ENCODE results near the gene MACROD2.

Gene MACROD2

DNA sequence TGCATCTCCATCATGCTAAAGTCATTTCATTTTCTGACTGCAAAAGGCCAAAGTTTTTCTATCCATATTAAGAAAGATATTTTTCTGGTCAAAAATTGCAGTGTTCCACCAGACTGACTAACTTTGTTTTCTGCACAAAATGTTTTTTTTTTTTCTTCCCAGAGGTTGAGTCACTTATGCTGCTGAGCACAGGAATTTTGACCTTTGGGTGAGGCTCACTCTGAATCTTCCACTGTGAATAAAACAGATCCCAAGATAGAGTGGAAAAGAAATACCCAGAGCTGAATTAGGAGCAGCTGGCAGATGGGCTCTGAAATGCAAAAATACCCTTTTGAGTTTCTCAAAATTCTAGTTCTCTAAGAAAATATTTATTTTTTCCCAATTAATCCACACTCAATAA is 1581.1 kb downstream of the MACROD2 start:
- no peak for DNase-seq

DNA sequence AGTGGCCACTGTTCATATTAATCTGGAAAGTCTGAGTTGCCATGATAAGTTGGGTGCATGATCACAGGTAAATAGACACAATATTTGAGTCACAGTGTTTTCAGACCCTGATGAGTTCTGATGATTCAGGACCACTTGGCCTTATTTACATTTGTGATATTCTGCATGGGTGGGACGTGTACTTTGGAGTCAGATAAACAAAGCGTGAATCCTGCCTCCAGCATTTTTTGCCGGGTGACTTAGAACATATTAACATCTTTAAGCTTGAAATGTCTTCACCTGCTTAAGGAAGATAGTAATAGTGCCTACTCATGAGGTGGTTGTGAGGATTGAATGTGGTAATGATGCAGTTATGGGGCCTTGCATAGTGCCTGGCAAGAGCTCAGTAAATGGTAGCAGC is 1582.8 kb downstream of the MACROD2 start:
- no peak for DNase-seq

DNA sequence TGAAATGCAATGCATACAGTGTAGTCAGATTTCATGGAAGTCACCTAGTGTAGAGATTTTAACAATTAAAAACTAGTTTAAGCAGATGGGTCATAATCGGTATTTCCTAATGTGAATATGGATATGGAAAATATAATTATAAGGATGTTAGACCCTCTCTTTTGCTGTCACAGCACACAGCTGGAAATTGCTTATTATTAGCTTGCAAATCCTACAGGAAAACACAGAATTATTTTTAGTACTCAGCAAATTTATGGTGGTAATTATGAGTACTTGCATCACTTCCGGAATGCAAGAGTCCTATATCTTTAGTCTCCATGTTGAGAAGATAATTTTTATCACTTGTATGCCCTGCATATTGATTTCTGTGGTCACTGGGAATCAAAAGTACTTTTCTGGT is 1584.4 kb downstream of the MACROD2 start:
- no peak for DNase-seq

DNA sequence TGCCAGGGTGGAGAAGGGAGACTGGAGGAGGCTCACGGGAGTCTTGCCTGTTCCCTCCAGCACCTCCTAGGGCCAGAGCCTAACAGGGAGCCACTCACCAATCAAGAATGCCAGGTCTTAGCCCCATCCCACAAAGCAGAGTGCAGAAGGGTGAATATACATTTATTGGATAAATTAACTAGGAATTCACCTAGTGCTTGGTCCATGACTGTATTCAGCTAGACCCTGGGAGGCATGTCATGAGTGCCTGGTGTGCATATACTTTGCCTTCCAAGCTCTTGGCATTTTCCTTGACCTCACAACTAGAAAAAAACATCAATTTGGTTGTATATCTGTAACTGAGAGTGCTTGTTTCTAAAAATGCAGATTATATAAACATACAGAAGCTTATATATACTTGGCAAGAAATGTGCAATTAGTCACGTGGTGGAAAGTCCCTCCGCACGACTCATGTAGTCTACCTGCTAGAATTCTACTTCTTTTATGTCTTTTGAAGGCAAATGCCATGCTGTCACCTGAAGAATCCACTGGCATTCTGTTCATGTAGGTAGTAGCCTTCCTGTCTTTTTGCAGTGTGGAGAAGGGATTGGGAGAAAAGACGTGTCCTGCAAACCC is 1586.9 kb downstream of the MACROD2 start:
- DNase-seq, result no peak

DNA sequence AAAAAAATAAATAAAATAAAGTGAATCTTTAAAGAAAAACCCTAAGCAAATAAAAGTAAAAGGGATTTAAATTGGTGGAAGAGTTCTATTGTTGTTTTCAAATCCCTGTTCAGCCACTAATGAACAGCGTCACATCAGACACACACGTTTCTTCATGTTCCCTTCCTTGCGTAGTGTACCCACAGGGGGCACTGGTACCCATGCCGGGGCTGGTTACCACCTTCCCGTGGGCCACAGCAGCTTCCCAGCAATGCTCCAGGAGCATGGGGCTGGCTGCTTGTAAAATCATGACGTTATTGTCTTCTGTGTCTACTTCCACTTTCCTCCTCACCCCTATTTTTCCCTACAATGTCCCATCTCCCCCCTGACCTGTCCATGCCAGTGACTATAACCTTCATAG is 1589.2 kb downstream of the MACROD2 start:
- no peak for DNase-seq

DNA sequence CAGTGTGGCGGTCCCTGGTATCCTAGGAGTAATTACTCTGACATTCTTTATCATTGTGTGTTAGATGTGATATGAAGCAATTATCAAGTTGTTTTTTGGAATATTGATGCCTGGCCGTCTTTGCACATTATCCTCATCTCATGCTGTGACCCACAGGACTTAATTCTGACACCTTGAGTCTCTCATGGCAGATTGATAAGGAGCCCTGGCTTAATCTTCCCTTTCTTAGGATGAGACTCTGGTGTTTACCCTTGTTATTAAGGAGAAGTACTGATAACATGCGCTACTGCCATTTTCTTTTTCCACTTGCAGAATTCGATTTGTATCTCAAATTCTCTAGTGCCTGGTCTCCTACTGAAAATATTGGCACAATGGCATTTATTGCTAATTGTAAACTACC is 1597.8 kb downstream of the MACROD2 start:
- DNase-seq, result no peak

DNA sequence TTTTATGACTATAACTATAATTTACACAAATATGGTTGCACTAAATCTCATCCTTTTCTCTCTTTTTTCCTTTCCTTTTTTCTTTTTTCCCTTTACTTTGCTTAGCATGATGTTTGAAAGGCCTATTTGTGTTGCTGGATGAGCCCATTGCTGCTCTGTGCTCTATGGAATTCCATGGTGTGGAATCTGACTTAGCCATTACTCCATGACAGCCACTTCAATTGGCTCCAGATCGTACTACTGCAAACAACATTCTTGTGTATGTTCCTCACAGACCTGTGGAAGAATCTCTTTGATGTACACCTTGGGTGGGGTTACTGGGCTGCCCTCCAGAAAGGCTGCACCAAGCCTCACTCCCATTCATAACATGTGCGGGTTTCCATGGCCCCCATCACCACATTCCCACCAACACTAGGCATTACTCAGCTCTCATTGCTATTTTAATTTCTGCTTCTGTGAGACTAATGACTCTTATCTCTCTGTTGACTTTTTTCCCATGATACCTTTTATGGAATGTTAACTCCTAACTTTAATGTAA is 1598.9 kb downstream of the MACROD2 start:
- DNase-seq, result no peak

DNA sequence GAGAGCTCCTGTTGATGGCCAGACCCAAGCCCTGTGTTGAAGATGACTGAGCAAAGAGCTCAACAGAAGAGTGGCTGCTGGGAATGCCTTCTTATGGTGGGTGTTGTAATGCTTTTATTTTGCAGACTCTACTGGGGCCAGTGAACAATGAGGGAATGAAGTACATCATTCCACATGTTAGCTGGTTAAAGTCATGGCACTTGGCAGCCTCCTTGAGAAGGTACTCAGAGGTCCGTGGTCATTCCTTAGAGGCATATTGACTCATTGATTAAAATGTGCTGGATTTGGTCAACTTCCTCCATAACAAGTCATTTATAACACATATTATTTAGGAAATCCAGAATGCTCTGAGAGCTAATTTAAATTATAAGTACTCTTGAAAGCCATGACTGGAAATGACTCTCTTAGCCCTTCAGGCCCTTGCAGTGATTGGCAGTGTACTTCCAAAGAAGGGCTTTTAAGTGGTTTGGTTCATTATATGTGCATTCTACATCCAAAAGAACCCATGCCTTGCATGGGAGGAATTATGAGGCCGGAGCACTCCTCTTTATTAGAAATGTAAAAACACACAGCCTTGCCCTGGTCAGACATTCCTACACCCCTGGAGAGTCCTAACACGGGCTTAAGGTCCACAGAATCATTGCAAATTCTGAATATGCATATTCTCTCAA is 1601.0 kb downstream of the MACROD2 start:
- no peak for DNase-seq

DNA sequence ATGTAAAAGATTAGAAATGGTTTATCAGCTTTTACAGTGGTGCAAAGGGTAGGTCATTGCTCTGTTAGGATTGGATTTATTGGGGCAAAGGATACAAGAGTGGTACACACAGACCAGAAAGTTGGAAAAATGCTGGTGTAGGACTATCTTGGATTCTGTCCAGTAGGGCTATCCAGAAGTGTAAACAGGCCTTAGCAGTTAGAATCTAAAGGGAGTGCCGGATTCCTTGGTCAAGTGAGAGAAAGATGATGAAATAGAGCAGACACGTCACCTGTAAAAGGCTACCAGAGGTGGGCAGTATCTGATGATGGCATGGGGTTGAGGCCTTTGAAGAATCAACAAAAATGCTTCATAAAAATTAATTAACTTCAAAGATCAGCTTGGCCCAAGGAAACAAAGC is 1602.0 kb downstream of the MACROD2 start:
- DNase-seq, result no peak

DNA sequence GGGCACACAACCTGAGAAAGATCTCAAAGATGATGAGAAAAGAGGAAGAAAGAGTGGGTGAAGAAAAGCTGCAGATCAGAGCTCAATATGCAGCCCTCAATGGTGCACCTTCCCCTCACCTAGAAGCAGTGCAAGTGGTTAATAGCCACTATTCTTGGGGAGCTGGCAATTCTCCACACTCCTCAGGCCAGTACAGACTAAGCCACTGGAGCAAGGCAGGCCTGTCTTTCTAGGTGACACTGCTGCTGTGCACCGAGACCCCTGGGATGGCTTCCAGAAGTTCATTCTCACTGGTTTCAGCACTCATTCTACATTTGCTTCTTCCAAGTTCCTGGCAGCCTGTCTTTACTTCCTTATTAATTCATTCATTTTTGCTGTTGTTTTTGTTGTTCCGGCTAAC is 1604.6 kb downstream of the MACROD2 start:
- DNase-seq, result no peak

DNA sequence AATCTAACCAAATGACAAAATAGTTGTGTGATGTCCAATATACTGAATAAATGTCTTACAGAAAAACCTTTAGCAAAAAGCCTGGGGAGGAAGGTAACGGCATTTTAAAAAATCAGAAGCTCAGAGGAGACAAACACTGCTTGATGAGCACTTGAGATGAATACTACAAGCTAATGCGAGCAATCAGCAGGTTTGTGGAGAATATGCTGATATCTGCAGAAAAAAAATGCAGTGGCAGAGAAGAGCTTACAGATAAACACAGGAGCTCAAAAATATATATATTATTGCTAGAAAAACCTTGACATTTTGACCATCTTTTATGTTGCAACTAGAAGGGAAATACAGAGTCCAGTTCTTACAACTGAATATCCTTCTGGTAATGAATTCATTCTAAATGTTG is 1605.2 kb downstream of the MACROD2 start:
- DNase-seq, result no peak

DNA sequence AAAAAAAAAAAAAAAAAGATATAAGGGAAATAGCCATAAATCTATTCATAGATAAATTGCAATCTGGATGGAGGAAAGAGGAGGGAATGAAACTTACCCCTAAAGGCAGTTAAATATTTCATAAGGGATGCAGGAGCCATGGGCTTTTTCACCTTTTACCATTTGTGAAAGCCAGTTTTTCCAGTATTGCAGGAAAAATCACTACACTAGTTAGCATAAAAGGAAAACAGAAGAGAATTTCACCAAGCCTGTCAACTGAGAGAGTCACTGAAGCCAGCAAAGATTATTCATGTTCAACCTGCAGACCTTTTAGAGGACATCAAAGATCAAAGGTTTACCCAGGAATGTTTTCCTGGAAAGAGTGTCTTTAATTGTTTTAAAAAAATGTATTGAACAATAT is 1608.2 kb downstream of the MACROD2 start:
- DNase-seq, result no peak

DNA sequence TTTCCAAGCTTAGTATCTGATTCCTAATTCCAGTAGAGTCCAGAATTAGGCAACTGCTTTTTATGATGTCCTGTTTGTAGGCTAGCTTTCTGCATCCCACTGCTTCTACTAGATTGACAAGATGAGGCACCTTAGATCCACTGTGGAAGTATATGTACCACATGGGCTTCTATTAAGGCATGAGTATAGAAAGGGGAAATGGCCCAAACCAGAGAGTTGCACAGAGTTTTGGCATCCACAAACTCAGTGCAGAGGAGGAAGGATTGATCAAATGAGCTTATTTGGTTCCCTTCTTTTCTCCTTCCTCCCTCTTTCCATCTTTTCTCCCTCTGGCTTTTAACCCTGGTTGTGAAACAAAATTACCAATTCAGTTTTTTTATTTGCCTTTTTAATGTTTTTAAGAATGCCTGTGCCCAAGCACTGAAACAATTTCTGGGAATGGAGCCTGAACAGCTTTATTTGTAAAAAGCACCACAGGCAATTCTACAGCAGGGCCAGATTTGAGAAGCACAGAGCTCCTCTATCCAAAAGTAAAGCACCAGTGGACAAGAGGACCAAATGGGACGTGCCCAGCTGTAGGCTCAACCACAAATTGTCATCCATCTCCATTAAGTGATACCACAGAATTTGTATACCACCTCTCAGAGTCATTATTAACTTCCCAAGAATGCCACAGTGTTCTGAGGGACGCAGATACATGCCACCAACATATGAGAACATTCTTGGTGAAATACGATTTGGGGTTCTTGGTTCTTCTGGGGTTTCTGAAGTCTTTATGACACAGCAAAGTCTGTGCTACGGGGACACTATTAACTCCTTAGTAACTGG is 1608.9 kb downstream of the MACROD2 start:
- DNase-seq, result no peak

DNA sequence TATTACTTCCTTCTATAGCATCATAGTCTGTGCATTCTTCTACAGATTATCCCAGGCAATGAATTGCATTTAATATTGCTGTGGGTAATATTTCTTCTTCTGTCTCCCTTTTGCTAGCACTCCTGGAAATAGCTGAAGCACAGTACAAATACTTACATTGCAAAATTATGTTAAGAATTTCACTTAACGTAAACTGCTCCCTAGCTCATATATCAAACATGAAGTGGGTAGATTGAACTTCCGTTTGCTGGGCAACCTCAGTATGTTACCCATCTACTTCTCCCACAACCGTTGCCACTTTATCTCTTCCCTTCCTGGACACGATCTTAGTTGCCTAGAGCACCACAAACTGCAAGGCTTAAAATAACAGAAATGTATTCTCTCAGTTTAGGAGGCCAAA is 1614.6 kb downstream of the MACROD2 start:
- no peak for DNase-seq

DNA sequence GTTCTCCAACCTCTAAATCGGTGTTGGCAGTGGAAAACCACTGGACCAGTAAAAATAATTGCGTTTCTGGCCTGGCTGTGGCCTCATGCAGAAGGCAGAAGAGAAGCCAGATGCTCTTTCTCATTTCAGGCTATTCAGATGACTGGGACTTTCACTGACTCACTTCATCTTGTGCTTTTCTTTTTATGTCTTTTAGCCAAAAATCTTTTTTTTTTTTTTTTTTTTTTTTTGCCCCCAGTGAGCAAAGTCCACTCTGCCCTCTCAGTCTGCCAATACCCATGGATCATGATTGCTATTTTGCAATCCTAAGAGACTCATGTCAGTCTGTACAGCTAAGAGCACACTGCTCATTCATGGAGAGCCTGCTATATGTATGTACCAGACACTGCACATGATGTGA is 1615.5 kb downstream of the MACROD2 start:
- no peak for DNase-seq

DNA sequence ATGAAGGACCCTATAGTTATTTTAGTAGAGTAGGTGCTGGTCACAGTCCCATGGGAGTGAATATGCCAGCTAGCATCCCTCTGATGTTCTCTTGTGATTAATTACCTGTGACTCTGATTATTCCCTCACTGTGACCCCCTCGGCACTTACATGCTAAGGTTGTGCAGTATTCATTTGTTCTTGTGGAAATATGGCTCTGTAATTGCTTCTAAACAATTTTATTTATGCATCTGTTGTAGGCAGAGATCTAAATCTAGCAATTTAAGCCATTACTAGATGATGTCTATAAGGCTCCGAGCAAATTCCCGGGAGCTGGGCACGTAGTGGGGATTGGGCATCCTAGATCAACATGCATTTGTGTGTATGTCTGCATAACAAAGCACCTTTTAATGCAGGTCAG is 1616.2 kb downstream of the MACROD2 start:
- DNase-seq, result no peak

DNA sequence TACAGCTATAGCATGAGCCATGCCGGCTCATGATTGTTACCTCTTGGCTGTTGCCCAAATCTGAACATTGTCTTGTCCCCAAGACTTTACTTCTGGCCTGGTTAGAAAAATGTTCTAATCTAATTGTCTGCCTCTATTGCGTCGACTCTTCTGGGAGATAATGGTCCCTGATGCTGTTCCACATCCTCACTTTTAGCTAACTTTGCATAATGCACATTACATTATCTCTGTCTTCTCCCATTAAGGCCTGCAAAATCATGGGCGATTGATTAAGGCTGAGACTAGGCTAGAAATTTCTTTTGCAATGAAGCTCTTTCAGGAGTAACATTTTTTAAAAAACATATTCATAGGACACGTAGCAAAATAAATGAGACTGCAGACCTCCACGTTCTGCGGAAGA is 1616.9 kb downstream of the MACROD2 start:
- no peak for DNase-seq

DNA sequence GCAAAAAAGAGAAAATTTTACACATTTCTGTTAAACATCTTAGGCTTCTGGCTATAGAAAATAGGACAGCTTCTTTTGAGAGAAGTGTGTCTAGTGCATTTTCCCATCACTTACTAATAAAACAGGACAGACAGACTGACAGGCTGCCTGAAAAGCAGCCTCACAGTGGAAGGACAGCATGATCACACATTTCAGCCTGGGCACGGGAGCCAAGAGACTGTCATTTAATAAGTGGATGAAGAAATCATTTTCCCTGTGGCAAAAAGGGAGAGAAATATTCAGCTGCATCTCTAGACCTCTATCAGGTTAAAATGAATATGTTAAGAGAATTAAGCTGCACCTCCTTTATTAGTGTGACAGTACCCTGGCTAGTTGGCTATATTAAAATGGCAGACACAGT is 1617.5 kb downstream of the MACROD2 start:
- DNase-seq, result no peak

DNA sequence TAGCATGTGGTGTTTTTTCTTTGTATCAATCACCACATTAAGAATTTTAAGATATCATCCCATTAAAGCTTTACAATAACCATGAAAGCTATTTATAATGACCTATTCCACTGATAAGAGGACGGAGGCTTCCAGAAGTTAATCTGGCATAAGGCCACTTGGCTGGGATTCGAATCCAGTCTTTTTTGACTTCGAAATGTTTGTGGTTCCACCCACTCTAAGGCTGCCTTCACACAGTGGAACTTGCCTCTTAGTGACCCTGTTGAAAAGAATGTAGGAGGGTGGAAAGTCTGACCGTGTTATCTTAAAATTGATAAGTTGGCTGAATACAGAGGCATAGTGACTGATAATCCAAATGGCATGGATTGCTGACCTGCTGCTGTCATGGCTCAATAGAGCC is 1618.2 kb downstream of the MACROD2 start:
- DNase-seq, result no peak

DNA sequence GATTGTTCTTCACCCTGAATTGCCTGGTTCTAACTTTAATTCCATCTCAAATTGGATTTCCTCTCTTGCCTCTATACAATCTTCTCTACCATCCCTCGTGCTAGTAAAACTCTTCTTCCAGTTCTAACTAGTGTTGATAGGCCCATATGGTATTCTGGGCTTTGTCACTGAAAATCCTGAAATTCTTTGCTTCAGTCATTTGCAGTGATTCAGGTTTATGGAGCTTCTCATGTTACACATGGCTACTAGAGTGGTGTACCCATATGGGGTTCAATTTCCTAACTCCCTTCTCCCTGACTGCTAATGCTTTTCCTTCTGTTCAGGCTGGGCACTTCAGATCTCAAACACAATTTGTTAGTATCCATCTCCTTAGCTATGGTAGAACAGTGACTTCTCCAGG is 1621.3 kb downstream of the MACROD2 start:
- no peak for DNase-seq

DNA sequence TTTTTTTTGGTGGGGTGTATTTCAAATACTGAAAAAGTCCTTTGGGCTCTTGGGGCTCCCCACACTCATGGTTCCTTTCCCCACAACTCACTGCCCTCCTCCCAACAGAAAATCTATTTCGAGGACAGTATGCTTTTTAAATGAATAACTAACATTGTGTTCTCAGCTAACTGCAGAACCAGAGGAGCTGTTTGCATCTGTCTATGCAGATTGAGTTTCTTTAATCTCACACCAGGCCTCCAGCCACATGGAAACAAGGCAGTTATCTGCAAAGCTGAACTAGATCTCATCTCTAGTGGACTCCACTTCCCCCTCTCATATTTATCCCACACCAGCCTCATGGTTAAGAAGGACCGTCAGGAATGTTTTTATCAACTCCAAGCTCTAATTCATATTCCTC is 1622.8 kb downstream of the MACROD2 start:
- no peak for DNase-seq

DNA sequence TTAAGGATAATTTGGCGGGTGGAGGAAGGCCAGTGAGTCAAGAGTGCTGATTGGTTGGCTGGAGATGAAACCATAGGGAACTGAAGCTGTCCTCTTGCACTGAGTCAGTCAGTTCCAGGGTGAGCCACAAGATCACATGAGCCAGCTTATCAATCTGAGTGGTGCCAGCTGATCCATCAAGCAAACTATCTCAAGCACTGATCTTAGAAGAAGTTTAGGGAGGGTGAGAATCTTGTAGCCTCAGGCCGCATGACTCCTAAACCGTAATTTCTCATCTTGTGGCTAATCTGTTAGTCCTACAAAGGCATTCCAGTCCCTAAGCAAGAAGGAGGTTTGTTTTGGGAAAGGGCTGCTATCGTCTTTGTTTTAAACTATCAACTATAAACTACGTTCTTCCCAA is 1623.6 kb downstream of the MACROD2 start:
- no peak for DNase-seq

DNA sequence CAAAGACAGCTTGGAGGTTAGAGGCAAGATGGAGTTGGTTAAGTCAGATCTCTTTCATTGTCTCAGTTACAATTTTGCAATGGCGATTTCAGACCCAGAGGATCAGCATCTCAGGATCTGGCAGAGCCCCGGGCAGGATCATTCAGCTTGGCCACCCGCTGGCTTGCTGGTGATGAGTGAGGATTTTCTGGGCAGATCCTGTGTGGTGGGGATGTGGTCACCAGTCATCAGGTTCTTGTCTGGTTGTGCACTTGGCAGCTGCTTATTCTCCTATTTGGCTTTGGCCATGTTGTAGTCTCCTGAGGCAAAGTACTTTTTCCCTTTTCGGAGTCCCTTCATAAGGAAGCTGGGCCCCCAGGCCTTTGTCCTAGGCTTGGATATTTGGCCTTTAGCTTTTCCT is 1624.0 kb downstream of the MACROD2 start:
- DNase-seq, result no peak

DNA sequence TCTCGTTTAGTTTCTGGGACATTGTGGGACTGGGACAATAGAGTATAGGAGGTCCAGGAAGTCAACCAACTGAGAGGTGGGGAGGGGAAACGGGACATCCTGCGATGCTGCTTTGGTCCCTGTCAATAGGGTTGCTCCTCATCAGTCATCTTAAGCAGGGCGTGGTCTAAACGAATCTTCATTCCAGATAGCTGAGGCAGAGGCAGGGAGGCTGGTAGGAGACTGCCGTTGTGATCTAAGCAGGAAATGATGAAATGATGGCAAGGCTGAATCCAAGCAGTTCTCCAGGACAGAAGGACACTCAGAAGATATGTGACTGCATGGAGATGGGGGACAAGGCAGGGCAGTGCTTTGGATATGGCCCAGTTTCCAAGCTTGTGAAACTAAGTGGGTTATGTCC is 1624.5 kb downstream of the MACROD2 start:
- DNase-seq, result no peak
